Fibroblast of lung (primary cell): ENCODE data around the gene SPPL2B.

Experiments
- CTCF ChIP-seq, 2 donors: IDR thresholded peaks in 1 of 2; conservative IDR thresholded peaks in 1 of 2; 1 replicate in 1 of 2; 2 replicates in 1 of 2; pipeline ENCODE4 v1.5.1; 2011 to 2012; ENCODE audit warnings: low read length in 2 of 2, control low read depth in 1 of 2, inconsistent platforms in 1 of 2, low read depth in 1 of 2, mild to moderate bottlenecking in 1 of 2
- EZH2 ChIP-seq: IDR thresholded peaks from 2 replicates; pipeline ENCODE4 v1.5.1; 2012; ENCODE audit warnings: low read length, control low read depth, mild to moderate bottlenecking; ENCODE audit errors: missing control alignments

GRCh38 chr19:2302319-2303210 is 25.9 kb upstream of the SPPL2B start:
- TF ChIP-seq CTCF (conservative IDR thresholded peaks at IDR 0.05 in 1 of 2, IDR thresholded peaks at IDR 0.05 in 1 of 2; ENCODE audit: low read depth in 1 of 2, low read length in 2 of 2) (no peak), EZH2 (no peak)
